ENCODE results near the gene PEF1.
A peak's percentile ranks its signal among the peaks of the same experiment; 100 is the strongest.

PEF1 gene

GRCh38 chr1:31681415-31681814 is 36.7 kb upstream of the PEF1 start:
- DNase-seq (ENCODE audit: extremely low read depth, insufficient read length) = no peak
- TF ChIP-seq, protein P1, sequence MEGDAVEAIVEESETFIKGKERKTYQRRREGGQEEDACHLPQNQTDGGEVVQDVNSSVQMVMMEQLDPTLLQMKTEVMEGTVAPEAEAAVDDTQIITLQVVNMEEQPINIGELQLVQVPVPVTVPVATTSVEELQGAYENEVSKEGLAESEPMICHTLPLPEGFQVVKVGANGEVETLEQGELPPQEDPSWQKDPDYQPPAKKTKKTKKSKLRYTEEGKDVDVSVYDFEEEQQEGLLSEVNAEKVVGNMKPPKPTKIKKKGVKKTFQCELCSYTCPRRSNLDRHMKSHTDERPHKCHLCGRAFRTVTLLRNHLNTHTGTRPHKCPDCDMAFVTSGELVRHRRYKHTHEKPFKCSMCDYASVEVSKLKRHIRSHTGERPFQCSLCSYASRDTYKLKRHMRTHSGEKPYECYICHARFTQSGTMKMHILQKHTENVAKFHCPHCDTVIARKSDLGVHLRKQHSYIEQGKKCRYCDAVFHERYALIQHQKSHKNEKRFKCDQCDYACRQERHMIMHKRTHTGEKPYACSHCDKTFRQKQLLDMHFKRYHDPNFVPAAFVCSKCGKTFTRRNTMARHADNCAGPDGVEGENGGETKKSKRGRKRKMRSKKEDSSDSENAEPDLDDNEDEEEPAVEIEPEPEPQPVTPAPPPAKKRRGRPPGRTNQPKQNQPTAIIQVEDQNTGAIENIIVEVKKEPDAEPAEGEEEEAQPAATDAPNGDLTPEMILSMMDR (IDR thresholded peaks at IDR 0.05; ENCODE audit: insufficient read depth, low read length, poor library complexity, severe bottlenecking) = no peak
- Histone ChIP-seq H3K4me3 (replicated peaks; ENCODE audit: low read depth, low read length) (no peak overlapping the region), H3K27me3 (replicated peaks; ENCODE audit: control insufficient read depth, insufficient read depth, low read length) (peaks cover 1% of the 10 kb centered on the region), H3K36me3 (ENCODE audit: control insufficient read depth, insufficient read depth, low read length) (no peaks in the 10 kb centered on the region)

DNA sequence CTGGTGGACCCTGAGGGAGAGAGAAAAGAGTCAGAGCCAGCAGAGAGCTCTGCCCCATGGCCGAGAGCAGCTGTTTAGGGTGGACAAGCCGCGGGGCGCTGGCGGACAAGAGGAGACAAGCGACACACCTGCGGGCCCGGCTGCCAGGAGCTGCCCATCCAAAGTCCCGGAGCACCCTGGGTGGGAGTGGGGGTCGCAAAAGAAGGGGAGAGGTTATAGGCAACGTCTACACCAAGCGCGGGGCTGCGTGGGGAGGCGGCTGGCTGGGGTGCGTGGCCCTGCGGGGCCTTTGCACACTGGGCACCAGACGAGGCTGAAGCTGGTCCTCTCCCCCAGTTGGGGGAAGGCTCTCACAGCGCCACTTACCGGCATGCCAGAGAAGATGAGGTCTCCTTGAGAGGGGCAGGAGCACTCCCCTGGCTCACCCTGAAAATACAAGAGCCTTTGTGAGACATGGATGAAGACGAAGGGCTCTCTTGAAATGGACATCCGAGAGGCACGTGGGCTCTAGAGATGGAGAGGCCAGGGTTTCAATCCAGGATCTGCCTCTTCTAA is 35.1 kb upstream of the PEF1 start:
- Histone ChIP-seq H3K4me3 (replicated peaks; ENCODE audit: low read depth, low read length) (no peak overlapping the region), H3K36me3 (ENCODE audit: control insufficient read depth, insufficient read depth, low read length) (no peaks in the 10 kb centered on the region), H3K27me3 (replicated peaks; ENCODE audit: control insufficient read depth, insufficient read depth, low read length) (peaks cover 1% of the 10 kb centered on the region)
- TF ChIP-seq, protein P1 (IDR thresholded peaks at IDR 0.05; ENCODE audit: insufficient read depth, low read length, poor library complexity, severe bottlenecking) = peak; percentile 19
- DNase-seq (ENCODE audit: extremely low read depth, insufficient read length) = no peak

GRCh38 chr1:31679091-31679490 is 34.4 kb upstream of the PEF1 start:
- Histone ChIP-seq H3K36me3 (ENCODE audit: control insufficient read depth, insufficient read depth, low read length) (no peaks in the 10 kb centered on the region), H3K27me3 (replicated peaks; ENCODE audit: control insufficient read depth, insufficient read depth, low read length) (peaks cover 1% of the 10 kb centered on the region), H3K4me3 (replicated peaks; ENCODE audit: low read depth, low read length) (no peak overlapping the region)
- no peak for DNase-seq (ENCODE audit: extremely low read depth, insufficient read length)
- TF ChIP-seq, protein P1 (IDR thresholded peaks at IDR 0.05; ENCODE audit: insufficient read depth, low read length, poor library complexity, severe bottlenecking) = no peak

DNA sequence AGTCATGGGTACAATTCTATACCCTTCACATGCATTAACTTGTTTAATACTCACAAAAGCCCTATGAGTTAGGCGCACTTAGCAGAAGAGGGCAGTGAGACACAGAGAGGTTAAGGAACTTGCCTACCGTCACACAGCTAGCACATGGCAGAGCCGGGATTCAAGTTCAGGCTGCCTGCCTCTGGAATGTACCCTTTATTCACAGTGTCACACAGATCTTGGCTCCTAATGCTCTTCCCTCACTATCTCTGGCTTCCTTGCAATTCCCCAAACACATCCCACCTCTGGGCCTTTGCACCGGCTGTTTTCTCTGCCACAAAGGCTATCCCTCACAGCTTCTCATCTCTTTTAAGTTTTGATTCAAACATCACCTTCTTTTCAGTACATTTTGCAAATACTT is 34.0 kb upstream of the PEF1 start:
- no peak for DNase-seq (ENCODE audit: extremely low read depth, insufficient read length)
- TF ChIP-seq, protein P1 (IDR thresholded peaks at IDR 0.05; ENCODE audit: insufficient read depth, low read length, poor library complexity, severe bottlenecking) = no peak
- Histone ChIP-seq H3K4me3 (replicated peaks; ENCODE audit: low read depth, low read length) (no peak overlapping the region), H3K36me3 (ENCODE audit: control insufficient read depth, insufficient read depth, low read length) (no peaks in the 10 kb centered on the region), H3K27me3 (replicated peaks; ENCODE audit: control insufficient read depth, insufficient read depth, low read length) (peaks cover 1% of the 10 kb centered on the region)

DNA sequence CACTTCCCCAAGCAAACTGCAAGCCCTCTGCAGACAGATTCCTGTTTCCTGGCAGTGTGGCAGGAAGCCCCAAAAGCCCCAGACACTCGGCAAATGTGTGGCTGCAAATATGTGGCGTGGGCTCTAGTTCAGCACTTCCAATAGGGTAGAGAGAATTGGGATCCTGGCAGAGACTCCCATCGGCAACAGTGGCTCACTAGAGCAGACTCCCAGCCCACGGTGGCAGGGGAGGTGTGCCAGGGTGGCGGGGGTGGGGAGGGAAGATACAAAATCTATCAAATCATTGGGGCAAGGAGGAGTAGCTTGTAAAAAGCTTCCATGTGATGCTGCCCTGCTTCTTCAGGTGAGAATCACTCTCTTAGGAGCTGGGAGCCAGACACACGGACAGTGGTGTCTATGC is 33.3 kb upstream of the PEF1 start:
- TF ChIP-seq, protein P1 (IDR thresholded peaks at IDR 0.05; ENCODE audit: insufficient read depth, low read length, poor library complexity, severe bottlenecking) = no peak
- no peaks in the 10 kb centered on the region for H3K36me3 ChIP-seq (ENCODE audit: control insufficient read depth, insufficient read depth, low read length)
- H3K4me3 ChIP-seq (replicated peaks; ENCODE audit: low read depth, low read length) = no peak overlapping the region
- DNase-seq (ENCODE audit: extremely low read depth, insufficient read length) = no peak
- no peaks in the 10 kb centered on the region; the same call in 1 of the 2 replicates for H3K27me3 ChIP-seq (replicated peaks; ENCODE audit: control insufficient read depth, insufficient read depth, low read length)

GRCh38 chr1:31677401-31677800 is 32.7 kb upstream of the PEF1 start:
- TF ChIP-seq, protein P1 (IDR thresholded peaks at IDR 0.05; ENCODE audit: insufficient read depth, low read length, poor library complexity, severe bottlenecking) = no peak
- no peak for DNase-seq (ENCODE audit: extremely low read depth, insufficient read length)
- Histone ChIP-seq H3K36me3 (ENCODE audit: control insufficient read depth, insufficient read depth, low read length) (no peaks in the 10 kb centered on the region), H3K4me3 (replicated peaks; ENCODE audit: low read depth, low read length) (no peak overlapping the region), H3K27me3 (replicated peaks; ENCODE audit: control insufficient read depth, insufficient read depth, low read length) (no peaks in the 10 kb centered on the region; the same call in 1 of the 2 replicates)

Data from GM06990 (cell line).